Activated CD8-positive, alpha-beta memory T cell treated with anti-CD3 and anti-CD28 coated beads, Interleukin-2, amount 10 ng/mL, durations not matched to agents 7 days and 5 days (primary cell): ENCODE data around the gene UBA52. TPM values are rescaled to one million over a fixed set of nuclear protein-coding genes. Genes with fewer than 3 reads are reported as not detected.
"Not testable (repeated sequence)": the region's sequence is repeated elsewhere in the genome, so short reads cannot be mapped to it uniquely, and the experiment has no call there.

Source experiments
- ATAC-seq: fragments of 150-1000 bp; cut with Tn5 transposase; one replicate; pipeline ENCODE4 v1.10.0; 2021; ENCODE audit warnings: moderate library complexity
- CTCF ChIA-PET: fragments of 350-600 bp; sonication (Branson Sonifier 250); formaldehyde crosslinking; loops from one replicate; lab custom pipeline; 2021; ENCODE audit warnings: antibody characterized with exemption; lab: Charles Lee
- DNase-seq: peaks from one replicate; pipeline ENCODE4 v3.0.0-alpha.2; 2020
- H3K27ac Mint-ChIP-seq: one replicate; pipeline ENCODE4 v1.8.0; 2021; ENCODE audit warnings: mild to moderate bottlenecking, mixed read lengths
- H3K27me3 Mint-ChIP-seq: one replicate; pipeline ENCODE4 v1.8.0; 2021; ENCODE audit warnings: mixed read lengths
- H3K36me3 Mint-ChIP-seq: one replicate; pipeline ENCODE4 v1.8.0; 2021; ENCODE audit warnings: mild to moderate bottlenecking, mixed read lengths
- H3K4me1 Mint-ChIP-seq: one replicate; pipeline ENCODE4 v1.8.0; 2021; ENCODE audit warnings: mixed read lengths
- H3K4me3 Mint-ChIP-seq: one replicate; pipeline ENCODE4 v1.8.0; 2021; ENCODE audit warnings: mild to moderate bottlenecking, moderate library complexity, mixed read lengths
- H3K9me3 Mint-ChIP-seq: one replicate; pipeline ENCODE4 v1.8.0; 2022; ENCODE audit warnings: low read depth, mixed read lengths
- total RNA-seq, 2 experiments: library from RNA; stranded (reverse); gene quantifications; one replicate each; pipeline ENCODE4 v1.2.3, GENCODE V29; 2021

The UBA52 gene
- total RNA-seq, 2 experiments from 2014 or later, result 1,256 to 1,325 TPM

- ATAC-seq (no peak), DNase-seq (no peak)
- Mint-ChIP-seq H3K9me3 (no peaks in the 10 kb centered on the region), H3K4me3 (no peak overlapping the region), H3K4me1 (peaks cover 21% of the 10 kb centered on the region), H3K27ac (no peak overlapping the region), H3K27me3 (no peaks in the 10 kb centered on the region), H3K36me3 (peaks cover 15% of the 10 kb centered on the region)
- CTCF ChIA-PET, result interaction anchor here (1.0 to 1.5 kb wide), 2 partner anchors 17 to 68 kb away, joined by 3 read pairs; partner anchors contain the start of gene ELL
Measured at GRCh38 chr19:18539372-18539771, 32.3 kb upstream of the UBA52 start.

GRCh38 chr19:18540200-18540599, 31.5 kb upstream of the UBA52 start:
- not testable (repeated sequence) for DNase-seq

GRCh38 chr19:18541258-18541991, 30.2 kb upstream of the UBA52 start:
- Mint-ChIP-seq H3K27me3 (no peaks in the 10 kb centered on the region), H3K4me1 (peaks cover 27% of the 10 kb centered on the region), H3K4me3 (peak overlapping the region; percentile 23), H3K27ac (peak overlapping the region; percentile 34), H3K9me3 (no peaks in the 10 kb centered on the region), H3K36me3 (peaks cover 15% of the 10 kb centered on the region)
- CTCF ChIA-PET, result interaction anchor here (1.0 to 2.0 kb wide), 4 partner anchors 21 to 64 kb away, joined by 3 to 8 read pairs (median 4); no protein-coding TSS in a partner anchor
- DNase-seq (no peak), ATAC-seq (no peak)

More at GRCh38 chr19:18540200-18540599, 31.5 kb upstream of the UBA52 start:
- not testable (repeated sequence) for H3K27me3 Mint-ChIP-seq, ATAC-seq, H3K4me3 Mint-ChIP-seq, H3K9me3 Mint-ChIP-seq, H3K27ac Mint-ChIP-seq
- Mint-ChIP-seq H3K36me3 (peaks cover 15% of the 10 kb centered on the region), H3K4me1 (peaks cover 26% of the 10 kb centered on the region)
- CTCF ChIA-PET, result interaction anchor here (1.0 kb wide), 1 partner anchor 18 kb away, joined by 3 read pairs; the partner anchor contains the start of gene ELL

GRCh38 chr19:18541992-18542940, 29.4 kb upstream of the UBA52 start:
- Mint-ChIP-seq H3K36me3 (peaks cover 12% of the 10 kb centered on the region), H3K4me3 (peak overlapping the region; percentile 84), H3K27ac (peak overlapping the region; percentile 90), H3K4me1 (peaks cover 27% of the 10 kb centered on the region), H3K9me3 (no peaks in the 10 kb centered on the region), H3K27me3 (no peaks in the 10 kb centered on the region)
- ATAC-seq, result no peak
- peak; percentile 51 for DNase-seq
- CTCF ChIA-PET, result interaction anchor here (0.7 to 2.0 kb wide), 7 partner anchors 11 to 65 kb away, joined by 3 to 8 read pairs (median 4); partner anchors contain the start of gene ELL

GRCh38 chr19:18542941-18543813, 28.5 kb upstream of the UBA52 start, which contains the start of gene FKBP8:
TSS of gene FKBP8 (minus strand) at chr19:18543573. CDS start at chr19:18541970, 1,603 bp downstream.
- peak; percentile 97 for DNase-seq
- Mint-ChIP-seq H3K27ac (peak within 1 kb of the TSS; percentile 98), H3K27me3 (no peaks in the 10 kb centered on the region), H3K36me3 (peaks cover 12% of the 10 kb centered on the region), H3K9me3 (no peaks in the 10 kb centered on the region), H3K4me3 (peak within 1 kb of the TSS; percentile 88), H3K4me1 (peaks cover 27% of the 10 kb centered on the region)
- CTCF ChIA-PET, result interaction anchor here (0.6 to 5.4 kb wide), 24 partner anchors 9 to 289 kb away, joined by 3 to 48 read pairs (median 4); partner anchors contain the start of genes ELL, KXD1 and UBA52
- ATAC-seq, result peak; percentile 97

- Mint-ChIP-seq H3K4me1 (peaks cover 27% of the 10 kb centered on the region), H3K4me3 (peak overlapping the region; percentile 88), H3K36me3 (peaks cover 12% of the 10 kb centered on the region), H3K9me3 (no peaks in the 10 kb centered on the region), H3K27ac (peak overlapping the region; percentile 98), H3K27me3 (no peaks in the 10 kb centered on the region)
- DNase-seq (peak; percentile 92), ATAC-seq (peak; percentile 86)
- CTCF ChIA-PET, result interaction anchor here (0.6 to 5.4 kb wide), 27 partner anchors 8 to 457 kb away, joined by 3 to 48 read pairs (median 3); partner anchors contain the start of genes ELL, IL12RB1, KXD1 and UBA52
Measured at GRCh38 chr19:18543814-18544475, 27.7 kb upstream of the UBA52 start.

GRCh38 chr19:18551631-18552030, 20.0 kb upstream of the UBA52 start:
- Mint-ChIP-seq H3K27me3 (no peaks in the 10 kb centered on the region), H3K4me3 (no peak overlapping the region), H3K4me1 (peaks cover 2% of the 10 kb centered on the region), H3K27ac (no peak overlapping the region), H3K9me3 (no peaks in the 10 kb centered on the region), H3K36me3 (no peaks in the 10 kb centered on the region)
- DNase-seq, result no peak
- ATAC-seq, result no peak
- CTCF ChIA-PET, result interaction anchor here (0.6 to 1.6 kb wide), 4 partner anchors 7 to 138 kb away, joined by 3 to 5 read pairs (median 4); no protein-coding TSS in a partner anchor

DNA sequence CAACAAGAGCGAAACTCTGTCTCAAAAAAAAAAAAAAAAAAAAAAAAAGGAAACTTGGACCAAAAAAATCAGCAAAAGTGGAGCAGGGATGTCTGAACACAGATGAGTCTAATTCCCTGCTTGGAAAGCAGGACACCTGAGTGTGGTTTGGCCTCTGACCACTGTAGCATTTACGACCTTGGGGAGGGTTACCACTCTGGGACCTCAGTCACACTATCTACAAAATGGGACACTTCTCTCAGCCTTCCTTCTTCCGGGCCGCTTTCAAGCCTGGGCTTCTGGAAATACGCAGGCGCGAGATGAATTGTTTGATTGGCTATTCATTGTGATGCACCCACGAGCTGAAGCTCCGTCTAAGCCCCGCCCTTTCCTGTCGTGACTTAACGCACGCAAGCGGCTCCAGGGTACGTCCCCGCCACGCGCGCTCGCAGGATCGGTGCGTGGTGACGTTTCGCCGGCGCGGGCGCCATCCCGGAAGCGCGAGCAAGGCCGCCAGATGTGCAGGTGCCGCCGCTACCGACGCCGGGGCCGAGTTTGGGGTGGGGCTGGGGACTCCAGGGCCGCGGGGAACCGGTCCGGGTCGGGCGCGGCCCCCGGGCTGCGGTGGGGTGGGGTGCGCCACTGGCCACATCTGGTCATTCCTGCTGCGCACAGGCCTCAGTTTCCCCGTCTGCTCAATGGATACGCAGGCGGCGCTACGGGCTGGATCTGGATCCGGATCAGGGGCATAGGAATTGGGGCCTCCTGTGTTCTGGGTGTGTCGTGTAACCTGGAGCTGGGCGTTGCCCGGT, 14.1 kb upstream of the UBA52 start, which contains the start of gene KXD1:
Gene KXD1, plus strand, starts transcription at position 460 of the 791 bp plus-strand sequence. CDS start 4,187 bp downstream, outside the sequence.
- Mint-ChIP-seq H3K4me3 (peak within 1 kb of the TSS; percentile 89), H3K4me1 (peaks cover 24% of the 10 kb centered on the region), H3K36me3 (peaks cover 9% of the 10 kb centered on the region), H3K9me3 (no peaks in the 10 kb centered on the region), H3K27ac (peak within 1 kb of the TSS; percentile 94), H3K27me3 (no peaks in the 10 kb centered on the region)
- peak; percentile 100 for DNase-seq
- CTCF ChIA-PET, result interaction anchor here (0.9 to 6.3 kb wide), 15 partner anchors 10 to 289 kb away, joined by 3 to 56 read pairs (median 6); partner anchors contain the start of genes ELL, FKBP8, REX1BD and UBA52
- peak; percentile 99 for ATAC-seq

DNA sequence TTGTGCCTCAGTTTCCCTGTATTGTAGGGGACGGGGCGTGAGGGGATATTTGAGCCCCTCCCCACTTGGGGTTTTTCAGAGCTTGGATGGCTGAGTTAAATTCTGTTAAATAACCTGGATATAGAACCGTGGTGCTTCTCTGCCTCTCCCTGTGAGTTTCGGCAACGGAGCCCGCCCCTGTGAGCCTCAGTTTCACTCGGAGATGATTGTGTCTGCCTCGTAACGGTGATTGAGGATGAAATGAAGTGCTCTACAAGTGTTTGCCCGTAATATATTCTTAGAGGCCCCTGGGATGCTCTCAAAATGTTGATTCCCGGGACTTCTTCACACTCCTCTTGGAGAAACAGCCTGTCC, 13.5 kb upstream of the UBA52 start:
- ATAC-seq, result no peak
- no peak for DNase-seq
- CTCF ChIA-PET, result interaction anchor here (0.9 to 6.3 kb wide), 15 partner anchors 10 to 617 kb away, joined by 3 to 56 read pairs (median 6); partner anchors contain the start of genes ELL, FKBP8, REX1BD and UBA52
- Mint-ChIP-seq H3K4me1 (peaks cover 24% of the 10 kb centered on the region), H3K27ac (peak overlapping the region; percentile 94), H3K9me3 (no peaks in the 10 kb centered on the region), H3K4me3 (peak overlapping the region; percentile 89), H3K27me3 (no peaks in the 10 kb centered on the region), H3K36me3 (peaks cover 13% of the 10 kb centered on the region)

DNA sequence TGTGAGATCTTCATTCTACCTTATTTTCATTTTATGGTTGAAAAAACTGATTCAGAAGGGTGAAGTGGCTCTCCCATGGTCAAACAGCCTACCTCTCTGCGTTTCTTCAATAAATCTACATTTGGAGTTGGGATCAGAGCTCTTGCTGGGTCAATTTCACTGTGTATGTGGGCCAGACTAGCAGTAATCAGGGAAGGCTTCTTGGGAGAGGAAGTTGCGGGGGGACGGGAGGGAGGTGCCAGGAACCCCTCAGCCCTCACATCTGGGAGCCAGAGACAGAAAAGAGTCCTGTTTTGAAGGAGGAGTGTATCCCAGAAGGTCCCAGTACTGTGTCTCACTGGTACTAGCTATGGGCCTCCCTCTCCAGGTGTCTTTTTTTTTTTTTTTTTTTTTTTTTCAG, 13.1 kb upstream of the UBA52 start:
- CTCF ChIA-PET, result interaction anchor here (0.9 to 6.3 kb wide), 15 partner anchors 9 to 617 kb away, joined by 3 to 56 read pairs (median 6); partner anchors contain the start of genes ELL, FKBP8, REX1BD and UBA52
- Mint-ChIP-seq H3K36me3 (peaks cover 13% of the 10 kb centered on the region), H3K27ac (peak overlapping the region; percentile 94), H3K27me3 (no peaks in the 10 kb centered on the region), H3K4me1 (peaks cover 24% of the 10 kb centered on the region), H3K4me3 (peak overlapping the region; percentile 89), H3K9me3 (no peaks in the 10 kb centered on the region)
- ATAC-seq (no peak), DNase-seq (no peak)

GRCh38 chr19:18559685-18560084, 12.0 kb upstream of the UBA52 start:
- H3K9me3 Mint-ChIP-seq, result no peaks in the 10 kb centered on the region
- peaks cover 16% of the 10 kb centered on the region for H3K36me3 Mint-ChIP-seq
- peak overlapping the region; percentile 89 for H3K4me3 Mint-ChIP-seq
- no peaks in the 10 kb centered on the region for H3K27me3 Mint-ChIP-seq
- CTCF ChIA-PET, result interaction anchor here (1.2 to 6.3 kb wide), 4 partner anchors 14 to 287 kb away, joined by 4 to 56 read pairs (median 35); partner anchors contain the start of genes ELL, FKBP8 and REX1BD
- DNase-seq, result no peak
- H3K4me1 Mint-ChIP-seq, result peaks cover 24% of the 10 kb centered on the region
- ATAC-seq, result no peak
- peak overlapping the region; percentile 94 for H3K27ac Mint-ChIP-seq
